Measurements from ENCODE around the gene KCNAB1.

GRCh38 chr3:156184156-156184555 is 63.8 kb downstream of the KCNAB1 start:
- TF ChIP-seq CTCF (IDR thresholded peaks at IDR 0.05): no peak
- TF ChIP-seq EZH2 (IDR thresholded peaks at IDR 0.05; ENCODE audit: borderline replicate concordance, insufficient read depth, low read depth, low read length, poor library complexity, severe bottlenecking): no peak

Measured in B cell (primary cell).